CD4-positive, alpha-beta T cell treated with Interleukin-4 for 1 hour (primary cell): ENCODE results near the gene PHF14.

ENCODE experiments used
- DNase-seq, 2 donors: peaks; one replicate each; pipeline ENCODE4 v3.0.0-alpha.2; 2020 to 2022

PHF14 gene

DNA sequence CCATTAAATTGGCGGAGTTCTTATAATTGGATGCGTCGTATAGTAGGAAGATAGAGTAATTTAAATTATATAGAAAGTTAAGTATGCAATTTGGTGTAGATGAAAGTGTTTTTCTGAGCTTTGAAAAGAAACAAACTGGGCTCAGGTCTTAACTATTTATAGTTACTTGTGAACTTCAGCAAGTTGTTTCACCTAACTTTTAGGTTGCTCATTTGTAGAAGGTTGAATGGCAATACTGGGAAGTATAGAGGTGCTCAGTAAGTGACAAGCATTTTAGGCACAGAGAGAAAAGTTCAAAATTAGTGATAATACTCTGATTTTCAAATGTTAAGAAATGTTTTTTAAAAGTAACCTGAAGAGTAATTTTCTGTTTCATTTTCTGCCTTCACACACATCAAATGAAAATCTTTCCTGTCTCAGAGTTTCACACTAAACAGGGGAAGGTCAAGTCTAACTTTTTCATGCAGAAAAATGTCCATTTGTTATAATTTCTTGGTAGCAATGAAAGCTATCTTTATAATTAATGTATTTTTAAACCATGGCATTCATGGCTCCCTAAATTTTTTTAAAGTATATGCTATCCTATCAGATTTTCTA lies 146.5 kb downstream of the PHF14 start:
- no peak for DNase-seq

DNA sequence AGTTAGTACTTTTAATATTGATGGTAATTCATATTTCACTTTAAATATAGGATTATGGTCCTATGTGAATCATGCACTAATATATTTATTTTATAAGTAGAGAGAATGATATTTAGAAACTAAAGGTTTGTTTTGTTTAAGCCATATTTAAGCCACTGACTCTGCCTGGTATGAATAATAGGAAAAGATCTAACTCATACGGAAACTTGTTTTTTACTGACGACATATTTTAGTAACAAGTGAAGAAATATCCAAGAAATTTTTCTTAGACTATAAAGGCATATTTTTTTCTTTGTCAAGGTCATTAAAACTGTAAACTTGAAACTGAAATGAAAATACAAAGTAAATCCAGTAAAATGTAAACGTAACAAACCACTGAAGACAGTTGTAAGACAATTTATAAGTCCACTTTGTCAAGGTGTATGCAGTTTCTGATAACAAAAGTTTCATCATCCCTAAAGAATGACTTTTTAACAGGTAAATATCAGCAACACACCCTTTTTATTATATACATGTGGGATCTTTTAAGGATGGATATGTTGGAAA lies 147.1 kb downstream of the PHF14 start:
- DNase-seq = no peak

DNA sequence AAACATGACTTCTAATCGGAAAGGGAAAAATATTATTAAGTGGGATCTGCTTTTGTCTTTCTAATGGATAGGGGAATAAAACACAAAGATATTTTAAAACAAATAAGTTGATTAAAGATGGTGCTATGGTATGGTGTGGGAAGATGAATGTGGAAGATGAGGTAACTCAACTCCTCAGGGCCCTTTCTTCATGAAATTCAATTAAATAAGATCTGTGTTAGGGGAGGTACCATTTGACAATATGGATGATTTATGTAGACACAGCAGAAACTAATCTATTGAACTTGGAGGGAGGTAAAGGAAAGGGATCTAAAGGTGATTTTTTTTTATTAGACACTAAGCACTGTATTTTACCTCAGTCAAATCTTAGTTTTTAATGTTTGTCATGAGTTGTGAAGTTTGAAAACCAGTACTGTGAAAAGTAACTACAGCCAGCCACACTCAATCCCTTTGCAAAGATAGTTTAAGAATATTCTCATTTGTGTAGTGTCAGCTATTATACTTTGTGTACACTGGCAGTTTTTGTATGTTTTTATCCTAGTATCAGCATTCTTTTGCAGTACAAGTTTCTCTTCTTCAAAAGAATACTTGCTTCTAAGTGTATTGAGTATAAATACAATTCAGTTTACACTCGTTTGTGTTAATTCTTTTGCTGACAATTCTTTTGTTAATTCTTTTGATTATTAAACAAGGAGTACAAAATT lies 151.3 kb downstream of the PHF14 start:
- DNase-seq = no peak

DNA sequence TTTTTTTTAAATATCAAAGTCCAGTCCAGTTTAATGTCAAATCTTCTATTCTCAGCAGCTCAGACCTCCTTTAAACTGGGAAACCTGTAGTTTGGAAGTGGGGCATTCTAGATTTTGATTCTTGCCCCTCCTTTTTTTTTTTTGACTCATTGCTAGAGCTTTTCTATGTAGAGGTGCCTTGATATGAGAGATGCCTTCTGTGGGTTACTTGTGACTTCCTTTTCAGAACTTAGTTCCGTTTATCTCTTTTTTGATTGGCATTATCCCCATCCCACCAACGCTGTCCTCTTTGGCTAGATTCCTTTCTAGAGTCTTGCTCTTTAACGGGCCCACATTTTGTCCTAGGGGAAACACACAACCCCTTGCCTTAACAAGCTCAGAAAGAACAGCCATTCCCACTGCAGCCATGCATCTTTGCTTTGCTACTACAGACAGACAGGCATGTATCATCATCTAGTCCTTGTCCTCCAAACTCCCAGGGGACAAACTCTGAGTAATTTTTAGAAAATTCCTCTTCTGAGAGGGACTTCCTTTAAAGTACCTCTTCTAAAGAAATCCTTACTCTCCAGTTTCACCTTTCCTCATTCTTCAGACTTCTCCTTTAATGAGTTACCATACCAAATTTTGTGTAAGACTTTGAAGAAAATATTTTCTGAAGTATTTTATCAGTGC lies 153.6 kb downstream of the PHF14 start:
- DNase-seq = no peak

DNA sequence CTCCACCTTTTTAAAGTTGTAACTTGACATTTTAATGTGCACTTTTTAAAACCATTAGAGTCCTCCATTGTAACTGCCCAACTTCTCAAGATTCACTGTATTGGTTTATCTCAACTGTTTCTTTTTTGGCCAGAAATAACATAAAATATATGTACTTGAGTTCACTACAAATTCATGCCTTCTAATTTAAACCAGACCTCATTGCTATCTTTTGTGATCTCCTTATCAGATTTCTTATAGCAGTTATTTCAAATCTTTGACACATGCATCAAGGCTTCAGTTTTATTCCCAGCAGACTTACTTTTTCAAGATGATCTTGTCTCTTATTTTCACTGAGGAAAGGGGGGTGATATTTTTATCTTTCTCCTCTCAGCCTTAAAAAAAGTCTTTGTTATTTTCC lies 154.3 kb downstream of the PHF14 start:
- no peak for DNase-seq

DNA sequence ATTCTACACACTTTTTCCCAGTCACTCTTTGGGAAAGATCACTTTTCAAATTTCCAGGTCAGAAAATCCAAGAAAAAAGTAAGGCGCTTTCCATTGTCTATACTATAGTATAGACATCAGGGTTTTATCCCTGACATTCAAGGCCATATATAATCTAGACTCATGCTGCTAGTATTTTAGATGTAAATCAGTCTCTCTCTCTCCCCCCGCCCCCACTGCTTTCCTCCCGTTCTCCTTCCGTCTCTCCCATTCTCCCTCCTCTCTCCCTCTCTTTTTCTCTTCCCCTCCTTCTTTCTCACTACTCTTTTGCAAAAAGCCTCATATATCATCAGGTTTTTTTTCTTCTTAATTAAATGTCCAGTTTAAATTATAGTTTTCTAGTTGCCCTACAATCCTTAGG lies 154.8 kb downstream of the PHF14 start:
- DNase-seq = no peak

DNA sequence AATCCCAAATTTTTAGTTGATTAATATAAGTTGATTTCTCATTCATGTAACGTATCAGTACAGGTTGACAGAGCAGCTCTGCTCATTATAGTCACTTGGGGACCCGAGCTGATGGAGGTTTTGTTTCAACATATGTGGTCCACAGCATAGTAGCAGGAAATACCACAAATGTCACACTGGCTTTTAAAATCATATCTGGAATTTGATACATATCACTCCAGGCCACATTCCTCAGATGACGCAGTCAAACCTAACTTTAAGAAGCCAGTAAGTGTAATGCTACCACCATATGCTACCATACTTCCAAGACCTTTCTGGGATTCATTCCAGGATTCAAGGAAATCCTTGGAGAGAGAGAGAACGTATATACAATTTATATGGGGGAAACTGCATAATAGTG lies 156.3 kb downstream of the PHF14 start:
- DNase-seq = no peak

DNA sequence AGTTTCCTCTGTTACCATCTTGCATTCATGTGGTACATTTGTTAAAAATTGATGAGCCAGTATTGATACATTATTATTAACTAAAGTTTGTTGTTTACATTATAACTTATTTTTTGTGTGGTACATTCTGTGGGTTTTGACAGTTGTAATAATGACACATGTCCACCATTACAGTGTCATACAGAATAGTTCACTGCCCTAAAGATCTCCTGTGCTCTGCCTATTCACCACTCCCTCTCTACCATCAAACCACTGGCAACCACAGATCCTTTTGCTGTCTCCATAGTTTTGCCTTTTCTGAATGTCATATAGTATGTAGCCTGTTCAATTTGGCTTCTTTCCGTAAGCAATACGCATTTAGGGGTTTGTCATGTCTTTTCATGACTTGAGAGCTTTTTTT lies 156.9 kb downstream of the PHF14 start:
- no peak for DNase-seq

DNA sequence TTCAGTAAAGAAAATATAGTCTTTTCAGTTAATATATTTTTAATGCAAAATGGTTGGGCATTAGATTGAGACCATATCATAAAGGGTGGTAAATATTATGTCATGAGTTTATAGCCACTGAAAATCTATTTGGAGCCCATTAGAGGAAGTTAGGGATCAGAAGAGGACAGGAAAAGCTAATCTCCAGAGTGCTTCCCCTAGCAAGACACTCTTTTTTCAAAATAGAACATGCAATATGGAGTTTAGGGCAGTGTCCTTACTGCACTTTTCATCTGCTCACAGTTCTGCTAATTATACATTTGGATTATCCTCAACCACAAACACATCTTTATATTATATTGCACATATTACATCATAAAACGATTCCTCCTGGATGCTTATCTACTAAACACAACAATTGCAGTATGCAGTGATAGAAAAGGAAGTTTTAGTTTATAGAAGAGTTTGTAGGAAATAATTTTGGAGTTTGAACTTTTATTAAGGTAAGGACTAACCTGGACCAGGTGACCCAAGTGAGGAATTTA lies 159.8 kb downstream of the PHF14 start:
- no peak for DNase-seq

DNA sequence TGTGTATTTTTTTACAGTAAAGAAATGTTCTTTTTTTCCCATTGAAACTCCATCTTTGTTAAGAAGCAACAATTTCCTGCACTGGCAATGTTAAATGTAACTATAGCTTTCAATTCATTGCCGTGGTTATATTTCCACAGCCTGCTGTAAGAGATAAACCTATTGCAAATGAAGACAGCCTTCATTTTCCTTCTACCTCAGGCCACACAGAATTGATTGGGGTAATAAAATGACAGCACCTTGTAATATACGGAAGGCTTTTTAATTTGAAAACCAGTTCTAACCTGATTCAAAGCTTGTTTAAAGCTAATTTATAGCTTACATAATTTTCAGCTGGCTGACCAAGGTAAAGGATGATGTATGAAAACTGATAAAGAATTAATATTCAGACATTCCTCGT lies 161.9 kb downstream of the PHF14 start:
- no peak for DNase-seq

DNA sequence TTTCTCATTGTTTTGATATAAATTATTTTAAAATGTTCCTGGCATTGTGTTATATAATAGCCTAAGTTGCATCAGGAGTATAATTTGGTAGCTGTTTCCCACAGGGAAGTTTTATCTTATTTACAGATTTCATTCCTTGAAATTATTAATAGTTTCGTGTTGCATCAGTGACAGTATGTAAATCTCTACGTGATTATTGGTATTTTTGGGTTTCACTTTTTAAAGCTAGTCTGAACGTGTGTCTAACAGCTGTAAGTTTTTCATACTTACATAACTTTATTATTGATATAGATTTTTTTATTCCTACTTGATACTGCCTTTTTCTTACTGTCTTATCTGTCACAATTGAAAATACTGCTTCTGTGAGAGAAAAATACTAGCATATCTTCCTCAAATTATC lies 167.9 kb downstream of the PHF14 start:
- no peak for DNase-seq

DNA sequence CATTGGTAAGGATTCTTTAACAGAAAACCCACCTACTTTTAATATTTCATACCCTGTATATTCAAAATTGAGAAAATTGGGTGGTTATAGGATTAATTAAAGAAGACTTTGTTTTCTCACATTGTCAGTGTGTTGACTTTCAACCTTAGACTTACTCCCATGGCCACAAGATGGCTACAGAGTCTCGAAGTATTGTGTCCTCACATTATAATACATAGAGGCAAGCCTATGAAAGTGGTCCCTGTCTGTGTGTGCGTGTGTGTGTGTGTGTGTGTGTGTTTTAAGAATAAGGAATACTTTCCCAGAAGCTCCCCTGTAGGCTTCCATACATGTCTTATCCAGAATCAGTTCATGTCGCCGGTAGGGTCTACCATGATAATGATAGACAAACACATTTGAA lies 180.0 kb downstream of the PHF14 start:
- no peak for DNase-seq

DNA sequence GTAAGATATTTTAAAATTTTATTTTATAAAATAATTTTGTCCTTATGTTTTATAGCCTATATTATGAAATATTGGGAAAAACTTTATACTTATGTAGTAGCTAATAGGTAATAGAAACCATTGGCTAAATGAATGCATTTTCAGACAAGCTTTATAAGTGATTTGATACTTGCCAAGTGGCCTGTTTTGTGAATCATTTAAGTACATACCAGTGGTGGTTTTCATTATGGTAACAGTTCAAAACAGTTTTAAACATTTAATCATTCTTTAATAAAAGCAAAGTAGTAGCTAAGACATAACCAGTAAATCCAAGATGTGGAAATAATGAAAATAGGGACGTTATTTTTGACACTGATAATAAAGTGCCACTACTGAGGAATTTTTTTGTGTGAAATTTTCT lies 182.2 kb downstream of the PHF14 start:
- no peak for DNase-seq

DNA sequence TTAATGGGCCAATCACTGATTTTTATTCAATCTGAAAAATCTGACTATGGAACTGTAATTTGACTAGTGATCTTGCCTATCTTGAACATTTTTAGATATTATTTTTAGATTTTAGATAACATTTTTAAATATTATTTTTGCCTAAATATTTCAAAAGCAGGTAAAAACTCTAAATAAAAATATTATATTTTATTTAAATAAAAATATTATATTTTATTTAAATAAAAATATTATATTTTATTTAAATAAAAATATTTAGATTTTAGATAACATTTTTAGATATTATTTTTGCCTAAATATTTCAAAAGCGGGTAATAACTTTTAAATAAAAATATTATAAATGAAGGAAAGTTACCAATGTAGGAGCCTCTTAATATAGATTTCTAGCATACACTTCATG lies 187.8 kb downstream of the PHF14 start:
- DNase-seq = no peak

DNA sequence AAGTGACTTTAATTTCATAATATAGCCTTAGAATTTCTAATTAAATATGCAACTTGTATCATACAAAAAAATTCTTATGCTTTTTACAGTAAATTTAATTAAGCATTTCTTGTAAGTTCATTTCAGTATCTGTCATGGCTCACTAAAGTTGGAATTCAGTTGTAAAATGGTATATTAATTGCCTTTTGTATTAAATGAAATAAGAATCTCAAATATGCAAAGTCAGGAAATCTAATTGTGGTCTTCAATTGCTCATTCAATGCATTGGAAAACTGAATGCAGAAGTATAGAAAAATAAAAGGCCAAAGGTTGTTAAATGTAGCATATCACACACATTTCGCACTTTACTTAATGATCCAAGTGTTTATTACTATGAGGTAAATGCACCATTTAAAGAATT lies 189.5 kb downstream of the PHF14 start:
- no peak for DNase-seq

DNA sequence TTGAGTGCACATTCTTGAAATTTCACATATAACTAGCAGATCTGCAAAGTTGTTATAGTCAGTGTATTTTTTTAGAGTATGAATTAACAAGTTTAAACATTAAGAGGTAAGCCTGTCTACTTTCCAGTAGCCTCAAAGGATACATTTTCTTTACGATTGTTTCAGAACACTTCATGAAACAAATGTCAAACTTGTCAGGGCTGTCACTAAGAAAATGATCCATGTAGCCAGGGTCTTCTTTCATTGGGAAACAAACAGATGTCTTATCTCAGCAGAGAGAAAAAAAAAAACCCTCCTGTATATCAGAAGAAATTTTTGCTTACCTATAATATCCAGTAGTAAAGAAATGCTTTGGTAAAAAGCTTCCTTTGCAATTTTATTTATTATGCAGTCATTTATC lies 192.4 kb downstream of the PHF14 start:
- no peak for DNase-seq

DNA sequence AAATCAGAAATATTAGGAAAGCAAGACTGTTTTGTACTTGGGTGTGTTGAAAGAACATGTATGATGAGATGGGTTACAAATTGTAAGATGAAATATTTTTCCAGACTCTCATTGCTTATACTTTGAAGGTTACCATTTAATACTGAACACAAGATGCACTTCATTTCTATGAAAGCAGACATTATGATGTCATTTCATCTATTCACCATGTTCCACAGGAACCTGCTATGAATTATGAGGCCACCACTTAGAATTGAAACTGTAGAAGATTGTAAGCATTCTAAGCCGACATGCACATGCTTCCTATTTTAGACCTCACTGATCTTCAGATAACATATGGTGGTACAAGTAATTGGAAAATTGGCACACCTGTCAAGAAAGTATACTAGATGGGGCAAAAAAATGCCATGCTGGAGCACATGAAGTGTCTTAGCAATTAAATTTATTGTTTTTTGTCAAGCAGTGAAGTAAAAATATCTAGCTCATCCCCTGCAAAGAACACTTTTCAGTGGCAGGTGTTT lies 195.0 kb downstream of the PHF14 start:
- DNase-seq = no peak

DNA sequence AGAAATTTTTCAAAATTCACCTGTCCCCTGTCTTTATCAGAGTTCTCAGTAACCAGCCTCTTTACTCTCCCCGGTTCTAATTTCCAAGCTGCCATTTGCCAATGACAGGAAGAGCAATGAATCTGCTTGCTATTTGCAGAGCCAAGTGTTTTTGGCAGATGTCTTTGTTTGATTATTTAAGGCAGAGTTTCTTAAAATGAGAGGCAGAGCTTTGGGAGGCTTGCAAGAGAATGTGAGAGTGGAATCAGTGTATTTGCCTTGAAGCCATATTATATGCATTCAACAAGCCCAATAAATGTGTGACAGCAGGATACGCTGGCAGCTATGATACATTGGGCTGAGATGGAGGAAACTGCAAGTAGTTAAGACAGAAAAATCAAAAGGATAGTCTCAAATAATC lies 196.5 kb downstream of the PHF14 start:
- DNase-seq = no peak

DNA sequence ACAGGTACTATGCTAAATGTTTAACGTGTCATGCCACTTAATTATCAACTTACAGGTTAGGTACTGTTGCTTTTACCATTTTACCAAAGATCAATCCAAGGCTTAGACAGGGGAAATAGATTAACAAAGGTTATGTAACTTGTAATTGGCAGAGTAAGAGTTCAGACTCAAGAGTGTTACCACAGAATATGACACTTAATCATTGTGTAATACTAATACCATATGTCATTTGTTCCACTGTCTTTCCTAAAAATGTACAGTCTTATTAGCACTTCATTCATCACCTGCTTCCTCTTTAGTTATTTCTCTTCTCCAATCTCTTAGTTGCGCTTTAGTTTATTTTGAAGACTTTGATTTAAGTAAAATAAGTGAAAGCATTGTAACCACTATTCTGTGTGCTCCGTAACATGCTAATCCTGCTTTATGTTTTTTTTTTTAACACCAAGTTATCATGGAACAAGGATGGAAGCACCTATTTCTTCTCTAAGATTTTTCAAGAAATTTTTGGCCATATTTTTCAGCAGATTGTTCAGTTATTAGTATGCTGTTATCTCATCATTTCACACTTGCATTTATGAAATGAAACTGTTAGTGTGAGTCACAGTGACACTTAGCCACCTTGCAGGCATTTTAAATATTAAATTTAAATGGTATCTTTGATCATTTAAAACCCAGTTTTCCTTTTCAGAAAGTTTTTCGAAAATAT lies 197.3 kb downstream of the PHF14 start:
- no peak for DNase-seq

DNA sequence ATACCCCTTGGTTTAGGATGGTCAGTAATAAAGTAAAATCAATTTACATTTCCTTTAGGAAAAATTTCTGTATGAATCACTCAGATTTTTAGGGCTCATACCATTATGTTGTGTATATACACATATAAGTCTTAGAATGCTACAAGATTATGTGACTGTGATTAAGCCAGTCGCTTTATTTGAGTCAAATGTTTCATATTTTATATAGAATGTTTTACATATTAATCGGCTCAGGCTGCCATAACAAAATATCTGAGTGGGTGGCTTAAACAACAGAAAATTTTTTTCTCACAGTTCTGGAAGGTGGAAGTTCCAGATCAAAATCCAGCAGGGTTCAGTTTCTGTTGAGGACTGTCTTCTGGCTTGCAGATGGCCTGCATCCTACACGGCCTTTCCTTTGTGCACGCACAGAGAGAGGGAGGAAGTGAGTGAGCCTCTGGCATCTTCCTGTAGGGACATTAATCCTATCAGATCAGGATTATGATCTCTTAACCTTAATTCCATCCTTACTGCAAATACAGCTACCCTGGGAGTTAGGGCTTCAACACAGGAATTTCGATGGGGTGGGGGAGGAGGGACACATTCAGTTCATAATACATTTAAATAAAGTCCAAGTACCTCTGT lies 198.0 kb downstream of the PHF14 start:
- DNase-seq = no peak

DNA sequence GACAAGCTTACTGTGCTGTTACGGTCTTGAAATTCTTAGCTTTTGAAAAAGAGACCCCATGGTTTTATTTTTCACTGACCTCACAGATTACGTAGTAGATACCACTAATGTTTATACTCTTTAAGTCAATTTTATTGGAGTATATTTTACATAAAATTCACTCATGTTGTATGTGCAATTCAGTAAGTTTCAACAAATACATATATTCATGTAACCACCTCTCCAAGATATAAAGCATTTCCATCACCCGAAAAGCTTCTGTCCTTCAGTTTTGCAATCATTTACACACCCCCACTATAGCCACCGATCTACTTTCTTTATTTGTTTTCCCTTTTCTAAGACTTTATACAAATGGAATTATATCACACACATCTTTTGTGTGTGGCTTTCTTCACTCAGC lies 199.2 kb downstream of the PHF14 start:
- DNase-seq = no peak

DNA sequence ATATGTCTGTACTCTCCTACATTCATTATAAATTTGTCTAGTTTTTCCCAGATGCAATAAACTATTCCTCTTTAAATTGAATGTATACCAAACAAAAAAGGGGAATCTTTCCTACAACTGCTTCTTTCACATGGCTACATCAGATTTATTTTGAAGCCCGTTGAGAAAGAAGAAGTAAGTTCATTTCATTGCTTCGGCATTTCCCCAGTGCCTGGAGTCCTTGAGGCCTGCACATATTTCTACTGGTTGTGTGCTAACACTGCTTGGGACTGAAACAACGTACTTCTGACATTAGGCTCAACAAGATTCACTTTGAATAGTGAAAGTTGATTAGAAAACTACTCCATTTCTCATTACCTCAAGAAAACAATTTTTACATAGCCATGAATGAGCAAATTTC lies 201.7 kb downstream of the PHF14 start:
- DNase-seq = no peak

DNA sequence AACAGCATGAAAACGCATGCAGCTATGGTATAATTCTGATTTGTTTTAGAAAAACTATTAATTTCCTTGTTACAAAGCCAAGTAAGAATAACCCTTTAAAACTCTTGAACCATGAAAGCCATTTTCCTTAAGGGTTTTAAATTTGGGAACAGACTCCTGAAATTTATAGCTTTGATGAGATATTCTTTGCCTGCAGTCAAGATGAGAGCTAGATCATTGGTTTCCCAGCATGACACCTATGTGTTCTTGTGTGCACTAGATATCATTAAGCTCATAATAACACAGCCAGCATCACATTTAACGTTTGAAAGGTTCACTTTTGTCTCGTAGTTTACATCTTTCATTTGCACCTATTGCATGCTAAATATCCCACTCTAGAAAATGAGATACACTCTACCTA lies 202.2 kb downstream of the PHF14 start:
- no peak for DNase-seq
